ENCODE measurements around the gene LRRTM4. TPM values are rescaled to one million over a fixed set of nuclear protein-coding genes. Genes with fewer than 3 reads are reported as not detected.

LRRTM4 gene
- total and polyA plus RNA-seq, 2 experiments from 2014 or later = 4.5 to 15.4 TPM

DNA sequence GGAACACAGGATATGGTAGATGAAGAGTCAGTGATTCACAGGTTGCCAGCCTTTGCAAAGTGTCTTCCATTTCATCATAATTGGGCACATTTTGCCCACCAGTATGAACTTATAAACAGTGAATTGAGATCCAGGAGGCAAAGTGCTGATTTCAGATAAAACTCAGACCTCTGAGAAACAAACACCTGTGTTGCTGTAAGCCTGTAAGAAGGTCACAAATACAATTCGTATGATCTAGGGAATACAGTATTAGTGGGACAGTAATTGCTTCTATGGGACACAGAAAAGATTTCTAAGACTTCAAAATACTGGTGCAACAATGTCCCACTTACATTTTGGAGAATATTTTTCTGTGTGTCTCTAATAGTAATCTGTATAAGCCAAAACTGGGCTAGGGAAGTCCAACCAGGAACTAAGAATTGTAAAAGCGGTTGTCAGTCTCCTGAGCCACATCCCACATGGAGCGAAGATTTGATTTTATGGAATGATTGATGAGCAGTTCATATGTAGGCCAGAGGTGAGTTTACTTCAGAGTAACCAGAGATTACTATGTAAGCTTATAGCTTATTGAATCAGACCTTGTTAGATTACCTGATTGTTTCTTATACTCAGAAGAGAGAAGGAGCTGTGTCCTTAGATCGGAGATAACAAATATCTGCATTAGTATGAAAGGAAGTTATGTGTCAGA lies 728.4 kb downstream of the LRRTM4 start:
- Histone ChIP-seq H3K4me1 (ENCODE audit: insufficient read depth) (no peaks in the 10 kb centered on the region), H3K4me2 (no peak overlapping the region), H2AFZ (no peak overlapping the region), H4K20me1 (replicated peaks; ENCODE audit: insufficient read depth) (no peaks in the 10 kb centered on the region), H3K27me3 (ENCODE audit: insufficient read depth) (no peaks in the 10 kb centered on the region), H3K79me2 (replicated peaks; ENCODE audit: insufficient read depth) (no peaks in the 10 kb centered on the region), H3K4me3 (no peak overlapping the region), H3F3A (replicated peaks; ENCODE audit: low read depth) (no peaks in the 10 kb centered on the region), H3K36me3 (ENCODE audit: insufficient read depth) (no peaks in the 10 kb centered on the region), H3K9me2 (ENCODE audit: insufficient read depth) (no peaks in the 10 kb centered on the region), H3K27ac (ENCODE audit: low read depth) (no peak overlapping the region; the same call in 1 of the 2 replicates)
- ATAC-seq (no peak), DNase-seq (ENCODE audit: low spot score) (no peak)
- H3K9me3 Mint-ChIP-seq = peaks cover 18% of the 10 kb centered on the region
- H3K27me3 Mint-ChIP-seq (ENCODE audit: insufficient read depth, low read depth, poor library complexity) = no peaks in the 10 kb centered on the region
- peaks cover 7% of the 10 kb centered on the region for H3K4me1 Mint-ChIP-seq
- TF ChIP-seq EZH2phosphoT487 (IDR thresholded peaks at IDR 0.05; ENCODE audit: unreplicated experiment) (no peak), NANOG (IDR thresholded peaks at IDR 0.05; ENCODE audit: borderline replicate concordance) (no peak), ZNF331 (CRISPR knock-in tag; IDR thresholded peaks at IDR 0.05; ENCODE audit: low read depth) (no peak), CREB1 (CRISPR knock-in tag; IDR thresholded peaks at IDR 0.05; ENCODE audit: low read depth) (no peak), EZH2 (IDR thresholded peaks at IDR 0.05; ENCODE audit: low read depth, unreplicated experiment) (no peak), ZNF114 (CRISPR knock-in tag; IDR thresholded peaks at IDR 0.05) (no peak), STAT1 (IDR thresholded peaks at IDR 0.05; ENCODE audit: unreplicated experiment) (no peak), POLR2AphosphoS5 (IDR thresholded peaks at IDR 0.05; ENCODE audit: low read depth) (no peak)
- TF ChIP-seq, protein P1, sequence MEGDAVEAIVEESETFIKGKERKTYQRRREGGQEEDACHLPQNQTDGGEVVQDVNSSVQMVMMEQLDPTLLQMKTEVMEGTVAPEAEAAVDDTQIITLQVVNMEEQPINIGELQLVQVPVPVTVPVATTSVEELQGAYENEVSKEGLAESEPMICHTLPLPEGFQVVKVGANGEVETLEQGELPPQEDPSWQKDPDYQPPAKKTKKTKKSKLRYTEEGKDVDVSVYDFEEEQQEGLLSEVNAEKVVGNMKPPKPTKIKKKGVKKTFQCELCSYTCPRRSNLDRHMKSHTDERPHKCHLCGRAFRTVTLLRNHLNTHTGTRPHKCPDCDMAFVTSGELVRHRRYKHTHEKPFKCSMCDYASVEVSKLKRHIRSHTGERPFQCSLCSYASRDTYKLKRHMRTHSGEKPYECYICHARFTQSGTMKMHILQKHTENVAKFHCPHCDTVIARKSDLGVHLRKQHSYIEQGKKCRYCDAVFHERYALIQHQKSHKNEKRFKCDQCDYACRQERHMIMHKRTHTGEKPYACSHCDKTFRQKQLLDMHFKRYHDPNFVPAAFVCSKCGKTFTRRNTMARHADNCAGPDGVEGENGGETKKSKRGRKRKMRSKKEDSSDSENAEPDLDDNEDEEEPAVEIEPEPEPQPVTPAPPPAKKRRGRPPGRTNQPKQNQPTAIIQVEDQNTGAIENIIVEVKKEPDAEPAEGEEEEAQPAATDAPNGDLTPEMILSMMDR (conservative IDR thresholded peaks at IDR 0.05; ENCODE audit: low read depth in 2 of 2) = no peak
- TF ChIP-seq, protein P2, sequence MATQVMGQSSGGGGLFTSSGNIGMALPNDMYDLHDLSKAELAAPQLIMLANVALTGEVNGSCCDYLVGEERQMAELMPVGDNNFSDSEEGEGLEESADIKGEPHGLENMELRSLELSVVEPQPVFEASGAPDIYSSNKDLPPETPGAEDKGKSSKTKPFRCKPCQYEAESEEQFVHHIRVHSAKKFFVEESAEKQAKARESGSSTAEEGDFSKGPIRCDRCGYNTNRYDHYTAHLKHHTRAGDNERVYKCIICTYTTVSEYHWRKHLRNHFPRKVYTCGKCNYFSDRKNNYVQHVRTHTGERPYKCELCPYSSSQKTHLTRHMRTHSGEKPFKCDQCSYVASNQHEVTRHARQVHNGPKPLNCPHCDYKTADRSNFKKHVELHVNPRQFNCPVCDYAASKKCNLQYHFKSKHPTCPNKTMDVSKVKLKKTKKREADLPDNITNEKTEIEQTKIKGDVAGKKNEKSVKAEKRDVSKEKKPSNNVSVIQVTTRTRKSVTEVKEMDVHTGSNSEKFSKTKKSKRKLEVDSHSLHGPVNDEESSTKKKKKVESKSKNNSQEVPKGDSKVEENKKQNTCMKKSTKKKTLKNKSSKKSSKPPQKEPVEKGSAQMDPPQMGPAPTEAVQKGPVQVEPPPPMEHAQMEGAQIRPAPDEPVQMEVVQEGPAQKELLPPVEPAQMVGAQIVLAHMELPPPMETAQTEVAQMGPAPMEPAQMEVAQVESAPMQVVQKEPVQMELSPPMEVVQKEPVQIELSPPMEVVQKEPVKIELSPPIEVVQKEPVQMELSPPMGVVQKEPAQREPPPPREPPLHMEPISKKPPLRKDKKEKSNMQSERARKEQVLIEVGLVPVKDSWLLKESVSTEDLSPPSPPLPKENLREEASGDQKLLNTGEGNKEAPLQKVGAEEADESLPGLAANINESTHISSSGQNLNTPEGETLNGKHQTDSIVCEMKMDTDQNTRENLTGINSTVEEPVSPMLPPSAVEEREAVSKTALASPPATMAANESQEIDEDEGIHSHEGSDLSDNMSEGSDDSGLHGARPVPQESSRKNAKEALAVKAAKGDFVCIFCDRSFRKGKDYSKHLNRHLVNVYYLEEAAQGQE (IDR thresholded peaks at IDR 0.05; ENCODE audit: unreplicated experiment) = no peak
- TF ChIP-seq, protein P3, sequence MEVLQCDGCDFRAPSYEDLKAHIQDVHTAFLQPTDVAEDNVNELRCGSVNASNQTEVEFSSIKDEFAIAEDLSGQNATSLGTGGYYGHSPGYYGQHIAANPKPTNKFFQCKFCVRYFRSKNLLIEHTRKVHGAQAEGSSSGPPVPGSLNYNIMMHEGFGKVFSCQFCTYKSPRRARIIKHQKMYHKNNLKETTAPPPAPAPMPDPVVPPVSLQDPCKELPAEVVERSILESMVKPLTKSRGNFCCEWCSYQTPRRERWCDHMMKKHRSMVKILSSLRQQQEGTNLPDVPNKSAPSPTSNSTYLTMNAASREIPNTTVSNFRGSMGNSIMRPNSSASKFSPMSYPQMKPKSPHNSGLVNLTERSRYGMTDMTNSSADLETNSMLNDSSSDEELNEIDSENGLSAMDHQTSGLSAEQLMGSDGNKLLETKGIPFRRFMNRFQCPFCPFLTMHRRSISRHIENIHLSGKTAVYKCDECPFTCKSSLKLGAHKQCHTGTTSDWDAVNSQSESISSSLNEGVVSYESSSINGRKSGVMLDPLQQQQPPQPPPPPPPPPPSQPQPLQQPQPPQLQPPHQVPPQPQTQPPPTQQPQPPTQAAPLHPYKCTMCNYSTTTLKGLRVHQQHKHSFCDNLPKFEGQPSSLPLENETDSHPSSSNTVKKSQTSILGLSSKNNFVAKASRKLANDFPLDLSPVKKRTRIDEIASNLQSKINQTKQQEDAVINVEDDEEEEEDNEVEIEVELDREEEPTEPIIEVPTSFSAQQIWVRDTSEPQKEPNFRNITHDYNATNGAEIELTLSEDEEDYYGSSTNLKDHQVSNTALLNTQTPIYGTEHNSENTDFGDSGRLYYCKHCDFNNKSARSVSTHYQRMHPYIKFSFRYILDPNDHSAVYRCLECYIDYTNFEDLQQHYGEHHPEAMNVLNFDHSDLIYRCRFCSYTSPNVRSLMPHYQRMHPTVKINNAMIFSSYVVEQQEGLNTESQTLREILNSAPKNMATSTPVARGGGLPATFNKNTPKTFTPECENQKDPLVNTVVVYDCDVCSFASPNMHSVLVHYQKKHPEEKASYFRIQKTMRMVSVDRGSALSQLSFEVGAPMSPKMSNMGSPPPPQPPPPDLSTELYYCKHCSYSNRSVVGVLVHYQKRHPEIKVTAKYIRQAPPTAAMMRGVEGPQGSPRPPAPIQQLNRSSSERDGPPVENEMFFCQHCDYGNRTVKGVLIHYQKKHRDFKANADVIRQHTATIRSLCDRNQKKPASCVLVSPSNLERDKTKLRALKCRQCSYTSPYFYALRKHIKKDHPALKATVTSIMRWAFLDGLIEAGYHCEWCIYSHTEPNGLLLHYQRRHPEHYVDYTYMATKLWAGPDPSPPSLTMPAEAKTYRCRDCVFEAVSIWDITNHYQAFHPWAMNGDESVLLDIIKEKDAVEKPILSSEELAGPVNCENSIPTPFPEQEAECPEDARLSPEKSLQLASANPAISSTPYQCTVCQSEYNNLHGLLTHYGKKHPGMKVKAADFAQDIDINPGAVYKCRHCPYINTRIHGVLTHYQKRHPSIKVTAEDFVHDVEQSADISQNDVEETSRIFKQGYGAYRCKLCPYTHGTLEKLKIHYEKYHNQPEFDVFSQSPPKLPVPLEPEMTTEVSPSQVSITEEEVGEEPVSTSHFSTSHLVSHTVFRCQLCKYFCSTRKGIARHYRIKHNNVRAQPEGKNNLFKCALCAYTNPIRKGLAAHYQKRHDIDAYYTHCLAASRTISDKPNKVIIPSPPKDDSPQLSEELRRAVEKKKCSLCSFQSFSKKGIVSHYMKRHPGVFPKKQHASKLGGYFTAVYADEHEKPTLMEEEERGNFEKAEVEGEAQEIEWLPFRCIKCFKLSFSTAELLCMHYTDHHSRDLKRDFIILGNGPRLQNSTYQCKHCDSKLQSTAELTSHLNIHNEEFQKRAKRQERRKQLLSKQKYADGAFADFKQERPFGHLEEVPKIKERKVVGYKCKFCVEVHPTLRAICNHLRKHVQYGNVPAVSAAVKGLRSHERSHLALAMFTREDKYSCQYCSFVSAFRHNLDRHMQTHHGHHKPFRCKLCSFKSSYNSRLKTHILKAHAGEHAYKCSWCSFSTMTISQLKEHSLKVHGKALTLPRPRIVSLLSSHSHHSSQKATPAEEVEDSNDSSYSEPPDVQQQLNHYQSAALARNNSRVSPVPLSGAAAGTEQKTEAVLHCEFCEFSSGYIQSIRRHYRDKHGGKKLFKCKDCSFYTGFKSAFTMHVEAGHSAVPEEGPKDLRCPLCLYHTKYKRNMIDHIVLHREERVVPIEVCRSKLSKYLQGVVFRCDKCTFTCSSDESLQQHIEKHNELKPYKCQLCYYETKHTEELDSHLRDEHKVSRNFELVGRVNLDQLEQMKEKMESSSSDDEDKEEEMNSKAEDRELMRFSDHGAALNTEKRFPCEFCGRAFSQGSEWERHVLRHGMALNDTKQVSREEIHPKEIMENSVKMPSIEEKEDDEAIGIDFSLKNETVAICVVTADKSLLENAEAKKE (CRISPR knock-in tag; IDR thresholded peaks at IDR 0.05) = no peak
- TF ChIP-seq, protein P4, sequence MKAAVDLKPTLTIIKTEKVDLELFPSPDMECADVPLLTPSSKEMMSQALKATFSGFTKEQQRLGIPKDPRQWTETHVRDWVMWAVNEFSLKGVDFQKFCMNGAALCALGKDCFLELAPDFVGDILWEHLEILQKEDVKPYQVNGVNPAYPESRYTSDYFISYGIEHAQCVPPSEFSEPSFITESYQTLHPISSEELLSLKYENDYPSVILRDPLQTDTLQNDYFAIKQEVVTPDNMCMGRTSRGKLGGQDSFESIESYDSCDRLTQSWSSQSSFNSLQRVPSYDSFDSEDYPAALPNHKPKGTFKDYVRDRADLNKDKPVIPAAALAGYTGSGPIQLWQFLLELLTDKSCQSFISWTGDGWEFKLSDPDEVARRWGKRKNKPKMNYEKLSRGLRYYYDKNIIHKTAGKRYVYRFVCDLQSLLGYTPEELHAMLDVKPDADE (IDR thresholded peaks at IDR 0.05) = no peak
- H3K4me3 Mint-ChIP-seq = no peak overlapping the region
- peaks cover 14% of the 10 kb centered on the region; the same call in 2 of the 3 replicates for H3K36me3 Mint-ChIP-seq (ENCODE audit: low read depth)
- H3K27ac Mint-ChIP-seq = no peak overlapping the region
